ENCODE data around the gene WFDC1. TPM values are rescaled to one million over a fixed set of nuclear protein-coding genes. Genes with fewer than 3 reads are reported as not detected.

WFDC1 gene
- total RNA-seq, 1 experiment from 2014 or later, result not detected

DNA sequence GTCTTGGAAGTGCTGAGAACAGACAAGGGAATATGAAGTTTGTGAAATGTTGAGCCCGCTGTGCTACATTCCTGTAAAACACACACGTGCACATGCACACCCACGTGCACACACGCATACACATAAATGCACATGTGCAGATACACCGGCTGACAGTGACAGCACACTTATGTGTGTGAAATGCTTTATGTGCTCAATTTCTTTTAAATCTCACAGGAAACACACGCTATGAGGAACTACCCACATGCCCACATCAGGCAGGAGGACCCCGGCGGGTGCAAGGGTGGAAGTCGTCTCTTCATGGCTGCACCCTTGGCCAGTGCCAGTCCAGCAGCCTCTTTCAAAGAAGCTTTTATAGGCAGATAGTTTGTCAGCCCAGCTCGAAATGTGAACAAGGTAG, 561 bp upstream of the WFDC1 start:
- no TSS peak for BruUV-seq (replicated peaks)
- no peaks in the 10 kb centered on the region for H3K27me3 ChIP-seq (ENCODE audit: control insufficient read depth, insufficient read depth, low read length)
- TF ChIP-seq, protein P1, sequence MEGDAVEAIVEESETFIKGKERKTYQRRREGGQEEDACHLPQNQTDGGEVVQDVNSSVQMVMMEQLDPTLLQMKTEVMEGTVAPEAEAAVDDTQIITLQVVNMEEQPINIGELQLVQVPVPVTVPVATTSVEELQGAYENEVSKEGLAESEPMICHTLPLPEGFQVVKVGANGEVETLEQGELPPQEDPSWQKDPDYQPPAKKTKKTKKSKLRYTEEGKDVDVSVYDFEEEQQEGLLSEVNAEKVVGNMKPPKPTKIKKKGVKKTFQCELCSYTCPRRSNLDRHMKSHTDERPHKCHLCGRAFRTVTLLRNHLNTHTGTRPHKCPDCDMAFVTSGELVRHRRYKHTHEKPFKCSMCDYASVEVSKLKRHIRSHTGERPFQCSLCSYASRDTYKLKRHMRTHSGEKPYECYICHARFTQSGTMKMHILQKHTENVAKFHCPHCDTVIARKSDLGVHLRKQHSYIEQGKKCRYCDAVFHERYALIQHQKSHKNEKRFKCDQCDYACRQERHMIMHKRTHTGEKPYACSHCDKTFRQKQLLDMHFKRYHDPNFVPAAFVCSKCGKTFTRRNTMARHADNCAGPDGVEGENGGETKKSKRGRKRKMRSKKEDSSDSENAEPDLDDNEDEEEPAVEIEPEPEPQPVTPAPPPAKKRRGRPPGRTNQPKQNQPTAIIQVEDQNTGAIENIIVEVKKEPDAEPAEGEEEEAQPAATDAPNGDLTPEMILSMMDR (IDR thresholded peaks at IDR 0.05), result no peak
- TF ChIP-seq SIN3A (IDR thresholded peaks at IDR 0.05; ENCODE audit: borderline replicate concordance, insufficient read depth, low read depth, low read length), result no peak
- no peak for TF ChIP-seq TCF7L2 (IDR thresholded peaks at IDR 0.05; ENCODE audit: low read depth, low read length)
- no peak for TF ChIP-seq POLR2AphosphoS5 (IDR thresholded peaks at IDR 0.05; ENCODE audit: low read depth, low read length)

DNA sequence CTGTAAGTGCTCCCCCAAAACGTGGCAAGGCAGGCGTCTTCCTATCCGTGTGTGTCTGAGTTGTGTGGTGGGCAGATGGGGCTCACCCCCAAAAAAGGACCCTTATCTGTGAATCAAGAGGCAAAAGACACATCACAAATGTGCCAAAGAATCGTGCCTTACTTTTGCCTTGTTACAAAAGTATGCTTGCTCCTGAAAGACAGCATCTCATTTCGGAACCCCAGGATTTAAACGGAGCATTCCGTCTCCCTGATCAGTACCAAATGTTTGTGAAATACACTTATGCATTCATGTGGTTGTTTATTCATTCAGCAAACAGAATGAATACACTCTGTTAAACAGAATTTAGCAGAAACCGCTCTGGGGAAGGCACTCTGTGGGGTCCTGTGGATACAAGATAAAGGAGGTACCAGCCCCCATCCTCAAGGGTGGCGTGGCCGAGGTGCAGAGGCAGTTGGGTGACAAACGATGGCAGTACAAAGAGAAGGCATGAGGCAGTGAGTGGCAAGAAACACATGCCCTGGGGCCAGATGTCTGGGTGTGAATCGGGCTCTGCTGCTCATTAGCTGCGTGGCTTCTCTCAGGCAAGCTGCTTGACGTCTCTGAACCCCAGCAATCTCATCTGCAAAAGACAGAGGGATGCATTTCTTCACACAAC, 654 bp downstream of the WFDC1 start:
- ChIA-PET CTCF (no interaction called here), POLR2A (no interaction called here)
- in situ Hi-C loops (cut with HindIII; ENCODE audit: low pct_unique_long_range_greater_than_20kb, low sequenced_read_pairs) (no loop called here), intact Hi-C loops (cut with micrococcal nuclease; ENCODE audit: unreplicated experiment) (no loop called here)
- Histone ChIP-seq H3K27ac (ENCODE audit: low read length) (no peak overlapping the region), H3K4me3 (ENCODE audit: low read depth in 2 of 2, low read length in 2 of 2) (peak overlapping the region in 1 of 2 experiments; percentile 24; a peak in 1 of 4 replicates), H3K4me1 (ENCODE audit: control insufficient read depth, insufficient read depth, low read length) (no peaks in the 10 kb centered on the region), H3K27me3 (ENCODE audit: control insufficient read depth, insufficient read depth, low read length) (no peaks in the 10 kb centered on the region), H3K36me3 (ENCODE audit: control insufficient read depth, insufficient read depth, low read length) (no peaks in the 10 kb centered on the region), H3K9me3 (ENCODE audit: control insufficient read depth, insufficient read depth, low read depth, low read length) (no peaks in the 10 kb centered on the region)
- no peak for DNase-seq (ENCODE audit: low read depth, low spot score)
- no peak for ATAC-seq
- BruUV-seq (replicated peaks), result no TSS peak
- TF ChIP-seq, protein P2, sequence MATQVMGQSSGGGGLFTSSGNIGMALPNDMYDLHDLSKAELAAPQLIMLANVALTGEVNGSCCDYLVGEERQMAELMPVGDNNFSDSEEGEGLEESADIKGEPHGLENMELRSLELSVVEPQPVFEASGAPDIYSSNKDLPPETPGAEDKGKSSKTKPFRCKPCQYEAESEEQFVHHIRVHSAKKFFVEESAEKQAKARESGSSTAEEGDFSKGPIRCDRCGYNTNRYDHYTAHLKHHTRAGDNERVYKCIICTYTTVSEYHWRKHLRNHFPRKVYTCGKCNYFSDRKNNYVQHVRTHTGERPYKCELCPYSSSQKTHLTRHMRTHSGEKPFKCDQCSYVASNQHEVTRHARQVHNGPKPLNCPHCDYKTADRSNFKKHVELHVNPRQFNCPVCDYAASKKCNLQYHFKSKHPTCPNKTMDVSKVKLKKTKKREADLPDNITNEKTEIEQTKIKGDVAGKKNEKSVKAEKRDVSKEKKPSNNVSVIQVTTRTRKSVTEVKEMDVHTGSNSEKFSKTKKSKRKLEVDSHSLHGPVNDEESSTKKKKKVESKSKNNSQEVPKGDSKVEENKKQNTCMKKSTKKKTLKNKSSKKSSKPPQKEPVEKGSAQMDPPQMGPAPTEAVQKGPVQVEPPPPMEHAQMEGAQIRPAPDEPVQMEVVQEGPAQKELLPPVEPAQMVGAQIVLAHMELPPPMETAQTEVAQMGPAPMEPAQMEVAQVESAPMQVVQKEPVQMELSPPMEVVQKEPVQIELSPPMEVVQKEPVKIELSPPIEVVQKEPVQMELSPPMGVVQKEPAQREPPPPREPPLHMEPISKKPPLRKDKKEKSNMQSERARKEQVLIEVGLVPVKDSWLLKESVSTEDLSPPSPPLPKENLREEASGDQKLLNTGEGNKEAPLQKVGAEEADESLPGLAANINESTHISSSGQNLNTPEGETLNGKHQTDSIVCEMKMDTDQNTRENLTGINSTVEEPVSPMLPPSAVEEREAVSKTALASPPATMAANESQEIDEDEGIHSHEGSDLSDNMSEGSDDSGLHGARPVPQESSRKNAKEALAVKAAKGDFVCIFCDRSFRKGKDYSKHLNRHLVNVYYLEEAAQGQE (IDR thresholded peaks at IDR 0.05; ENCODE audit: insufficient read depth in 1 of 2, low read depth in 2 of 2, low read length in 1 of 2), result no peak
- no peak for TF ChIP-seq POLR2AphosphoS5 (IDR thresholded peaks at IDR 0.05; ENCODE audit: low read depth, low read length)
- TF ChIP-seq TCF7L2 (IDR thresholded peaks at IDR 0.05; ENCODE audit: low read depth, low read length), result no peak
- no peak for TF ChIP-seq SIN3A (IDR thresholded peaks at IDR 0.05; ENCODE audit: borderline replicate concordance, insufficient read depth, low read depth, low read length)
- TF ChIP-seq, protein P1 (IDR thresholded peaks at IDR 0.05), result no peak

More for the DNA sequence above, 561 bp upstream of the WFDC1 start:
- Histone ChIP-seq H3K4me1 (ENCODE audit: control insufficient read depth, insufficient read depth, low read length) (no peaks in the 10 kb centered on the region), H3K9me3 (ENCODE audit: control insufficient read depth, insufficient read depth, low read depth, low read length) (no peaks in the 10 kb centered on the region), H3K27ac (ENCODE audit: low read length) (no peak overlapping the region), H3K4me3 (ENCODE audit: low read depth in 2 of 2, low read length in 2 of 2) (no peak overlapping the region), H3K36me3 (ENCODE audit: control insufficient read depth, insufficient read depth, low read length) (no peaks in the 10 kb centered on the region)
- no peak for ATAC-seq
- POLR2A ChIA-PET, result no interaction called here
- intact Hi-C loops (cut with micrococcal nuclease; ENCODE audit: unreplicated experiment), result no loop called here
- in situ Hi-C loops (cut with HindIII; ENCODE audit: low pct_unique_long_range_greater_than_20kb, low sequenced_read_pairs), result no loop called here
- CTCF ChIA-PET, result no interaction called here
- no peak for DNase-seq (ENCODE audit: low read depth, low spot score)

Data from Panc1 (cell line).